Rectal smooth muscle tissue (tissue), 1 donor: ENCODE results near the gene MRPL28.
"Not testable (repeated sequence)": the region's sequence is repeated elsewhere in the genome, so short reads cannot be mapped to it uniquely, and the experiment has no call there.

Experiments
- H3K27ac ChIP-seq: one replicate; pipeline ENCODE4 v1.7.0; 2013; ENCODE audit warnings: low read depth, low read length, inconsistent platforms
- H3K27me3 ChIP-seq: one replicate; pipeline ENCODE4 v1.7.0; 2013; ENCODE audit warnings: low read length; ENCODE audit not compliant: control insufficient read depth, insufficient read depth
- H3K36me3 ChIP-seq: one replicate; pipeline ENCODE4 v1.7.0; 2013; ENCODE audit warnings: low read length; ENCODE audit not compliant: control insufficient read depth, insufficient read depth
- H3K4me1 ChIP-seq: one replicate; pipeline ENCODE4 v1.7.0; 2013; ENCODE audit warnings: low read length; ENCODE audit not compliant: control insufficient read depth, insufficient read depth
- H3K4me3 ChIP-seq: one replicate; pipeline ENCODE4 v1.7.0; 2013; ENCODE audit warnings: low read length
- H3K9ac ChIP-seq: one replicate; pipeline ENCODE4 v1.7.0; 2013; ENCODE audit warnings: low read length

Gene MRPL28

DNA sequence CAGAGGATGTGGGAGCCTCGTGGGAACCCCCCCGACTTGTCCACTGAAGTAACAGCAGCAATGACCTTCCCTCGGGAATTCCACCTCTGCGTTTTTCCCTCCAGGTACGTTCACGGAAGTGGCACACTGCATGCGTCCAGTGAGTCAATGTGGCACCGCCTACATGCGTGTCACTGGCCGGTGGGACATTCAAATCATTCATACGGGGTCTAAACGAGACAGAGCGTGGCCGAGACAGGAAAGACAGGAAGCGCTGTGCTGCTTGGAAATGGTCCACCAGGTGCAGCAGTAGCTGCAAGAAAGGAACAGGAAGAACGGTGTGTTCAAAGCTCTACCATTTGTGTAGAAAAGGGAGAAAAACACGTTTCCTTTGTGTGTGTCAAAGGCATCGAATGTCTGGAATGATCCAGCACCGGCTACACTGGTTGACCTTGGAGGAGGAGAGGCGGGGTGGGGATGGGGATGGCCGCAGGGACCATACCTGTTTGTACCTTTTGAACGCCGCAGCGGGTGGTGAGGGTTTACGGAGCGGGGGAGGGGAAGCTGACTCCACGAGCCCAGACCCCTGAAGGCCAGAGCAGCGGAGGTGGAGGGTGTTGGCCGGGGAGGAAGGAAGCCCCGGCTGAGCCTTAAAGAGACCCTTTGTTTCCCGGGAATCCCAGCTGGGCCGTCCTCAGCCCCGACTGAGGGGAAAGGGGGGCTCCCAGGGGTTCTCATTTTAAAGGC lies 13.2 kb upstream of the MRPL28 start:
- H3K36me3 ChIP-seq, result no peaks in the 10 kb centered on the region
- H3K4me1 ChIP-seq, result peaks cover 5% of the 10 kb centered on the region
- H3K9ac ChIP-seq, result no peak overlapping the region
- H3K4me3 ChIP-seq, result peak overlapping the region; percentile 34
- H3K27ac ChIP-seq, result no peak overlapping the region
- no peaks in the 10 kb centered on the region for H3K27me3 ChIP-seq

DNA sequence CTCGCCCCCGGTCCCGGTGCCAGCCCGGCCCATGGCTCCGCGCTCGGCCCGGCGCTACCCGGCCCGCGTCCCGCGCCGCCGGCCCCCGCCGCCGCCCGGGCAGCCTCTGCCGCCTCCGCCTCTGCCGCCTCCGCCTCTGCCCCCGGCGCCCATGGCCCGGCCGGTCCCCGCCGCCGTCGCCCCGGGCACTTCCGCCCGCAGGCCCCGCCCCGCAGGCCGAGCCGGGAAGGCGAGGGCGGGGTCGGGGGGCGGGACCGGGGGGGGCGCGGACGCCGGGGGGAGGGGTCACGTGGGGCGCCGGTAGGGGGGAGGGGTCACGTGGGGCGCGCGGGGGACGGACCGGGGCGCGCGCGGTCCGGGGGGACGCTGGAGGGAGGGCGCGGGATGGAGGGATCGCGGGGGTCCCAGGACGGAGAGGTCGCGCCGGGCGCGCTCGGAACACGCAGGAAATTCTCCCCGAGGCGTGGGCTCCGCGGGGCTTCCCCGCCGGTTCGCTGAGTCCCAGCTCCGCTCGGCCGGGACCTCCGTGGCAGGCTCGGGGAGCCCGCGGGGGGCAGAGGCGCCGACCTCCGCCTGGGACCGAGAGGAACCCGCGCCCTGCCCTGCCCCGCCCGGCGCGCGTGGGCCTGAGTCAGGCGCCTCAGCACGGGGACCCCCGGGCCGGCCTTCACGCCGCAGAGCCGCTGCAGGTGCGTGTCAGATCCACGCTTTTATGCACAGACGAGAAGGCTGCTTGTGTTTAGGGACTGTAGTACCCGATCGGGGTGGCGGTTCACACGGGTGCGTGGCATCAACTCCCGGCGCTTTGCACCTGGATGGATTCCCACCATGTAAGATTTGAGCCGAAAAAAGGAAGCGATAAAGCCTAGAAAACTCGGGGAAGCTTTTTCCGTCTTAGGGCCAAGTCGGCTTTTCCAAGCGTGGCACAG lies 11.7 kb upstream of the MRPL28 start, which contains the start of gene PGAP6:
Gene PGAP6, minus strand, starts transcription at position 190 of the 929 bp plus-strand sequence. Its CDS starts 157 bp downstream, at position 33.
- Histone ChIP-seq H3K27ac (peak within 1 kb of the TSS; percentile 70), H3K9ac (peak within 1 kb of the TSS; percentile 45), H3K4me1 (peaks cover 4% of the 10 kb centered on the region), H3K27me3 (no peaks in the 10 kb centered on the region), H3K4me3 (peak within 1 kb of the TSS; percentile 88), H3K36me3 (no peaks in the 10 kb centered on the region)

DNA sequence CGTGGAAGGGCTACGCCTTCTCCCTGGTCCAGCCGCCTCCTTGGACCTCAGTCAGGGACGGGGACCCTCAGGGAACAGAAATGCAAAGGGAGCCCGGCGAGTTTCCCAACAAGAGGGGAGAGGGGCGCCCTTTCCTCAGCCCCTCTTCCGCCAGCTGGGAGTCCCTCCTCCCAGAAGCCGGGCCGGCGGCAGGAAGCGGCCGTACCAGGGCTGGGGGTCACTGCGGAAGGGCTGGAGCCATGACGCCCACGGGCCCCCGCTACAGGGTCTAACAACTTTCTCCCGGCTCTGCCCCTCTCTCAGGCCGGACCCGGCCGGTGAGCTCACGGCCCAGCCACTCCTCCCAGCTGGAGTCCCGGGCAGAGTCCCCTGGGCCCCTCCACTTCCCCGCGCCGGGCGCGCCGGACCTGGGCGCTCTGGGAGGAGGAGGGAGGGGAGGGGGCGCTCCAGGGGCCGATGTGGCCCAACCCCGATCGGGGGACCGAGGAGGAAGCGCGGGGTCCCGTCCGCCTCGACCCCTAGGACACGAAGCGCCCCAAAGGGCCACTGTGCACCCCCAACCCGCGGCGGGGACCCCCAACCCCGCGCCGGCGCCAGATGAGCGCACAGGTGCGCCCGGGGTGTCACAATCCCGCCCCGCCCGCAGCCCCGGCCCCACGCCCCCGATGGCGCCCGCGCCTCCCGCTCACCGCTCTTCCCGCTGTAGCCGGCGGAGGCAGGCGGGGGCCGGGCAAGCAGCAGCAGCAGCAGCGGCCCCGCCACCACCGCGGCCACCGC lies 10.9 kb upstream of the MRPL28 start:
- Histone ChIP-seq H3K4me1 (peaks cover 2% of the 10 kb centered on the region), H3K4me3 (peak overlapping the region; percentile 74), H3K36me3 (peaks cover 4% of the 10 kb centered on the region), H3K9ac (peak overlapping the region; percentile 24), H3K27ac (no peak overlapping the region), H3K27me3 (no peaks in the 10 kb centered on the region)

DNA sequence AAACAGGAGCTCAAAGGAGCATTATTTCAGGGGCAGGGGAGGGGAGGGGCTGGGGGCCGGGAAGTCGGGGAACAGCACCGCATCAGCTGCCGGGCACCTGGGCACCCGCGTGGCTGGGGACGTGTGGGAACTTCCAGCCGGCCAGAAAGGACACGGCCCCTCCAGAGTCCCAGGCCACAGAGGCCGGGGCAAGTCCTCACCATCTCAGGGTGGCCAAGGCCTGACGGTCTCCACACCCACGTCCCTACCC lies 10.3 kb upstream of the MRPL28 start:
- Histone ChIP-seq H3K27me3 (no peaks in the 10 kb centered on the region), H3K4me1 (peaks cover 2% of the 10 kb centered on the region), H3K36me3 (peaks cover 7% of the 10 kb centered on the region), H3K27ac (no peak overlapping the region), H3K4me3 (peak overlapping the region; percentile 74), H3K9ac (peak overlapping the region; percentile 24)

DNA sequence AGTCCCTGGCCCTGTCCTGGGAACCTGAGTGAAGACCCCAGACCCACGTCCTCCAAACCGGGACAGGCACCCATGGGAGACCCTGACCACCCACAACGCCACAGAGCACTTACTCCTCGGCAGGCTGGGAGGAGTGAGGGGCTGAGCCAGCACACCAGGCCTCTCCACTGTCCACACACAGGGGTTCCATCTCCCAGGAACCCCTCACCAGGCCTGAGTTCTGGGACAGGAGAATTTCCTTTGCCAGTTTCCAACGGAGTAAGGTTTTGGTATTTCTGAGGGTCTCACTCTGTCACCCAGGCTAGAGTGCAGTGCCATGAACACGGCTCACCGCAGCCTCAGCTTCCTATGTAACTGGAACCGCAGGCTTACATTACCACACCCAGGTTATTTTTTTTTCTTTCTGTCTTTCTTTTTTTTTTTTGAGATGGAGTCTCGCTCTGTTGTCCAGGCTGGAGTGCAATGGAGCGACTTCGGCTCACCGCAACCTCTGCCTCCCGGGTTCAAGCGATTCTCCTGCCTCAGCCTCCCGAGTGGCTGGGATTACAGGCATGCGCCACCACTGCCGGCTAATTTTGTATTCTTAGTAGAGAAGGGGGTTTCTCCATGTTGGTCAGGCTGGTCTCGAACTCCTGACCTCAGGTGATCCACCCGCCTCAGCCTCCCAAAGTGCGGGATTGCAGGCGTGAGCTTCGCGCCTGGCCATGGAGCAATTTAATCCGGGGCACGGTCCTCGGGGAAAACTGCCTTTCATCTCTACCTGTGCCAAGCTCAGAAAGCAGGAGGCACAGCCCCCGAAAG lies 9.8 kb upstream of the MRPL28 start:
- H3K9ac ChIP-seq, result no peak overlapping the region
- peak overlapping the region; percentile 4 for H3K4me3 ChIP-seq
- no peaks in the 10 kb centered on the region for H3K27me3 ChIP-seq
- peaks cover 2% of the 10 kb centered on the region for H3K4me1 ChIP-seq
- H3K36me3 ChIP-seq, result peaks cover 7% of the 10 kb centered on the region
- no peak overlapping the region for H3K27ac ChIP-seq

DNA sequence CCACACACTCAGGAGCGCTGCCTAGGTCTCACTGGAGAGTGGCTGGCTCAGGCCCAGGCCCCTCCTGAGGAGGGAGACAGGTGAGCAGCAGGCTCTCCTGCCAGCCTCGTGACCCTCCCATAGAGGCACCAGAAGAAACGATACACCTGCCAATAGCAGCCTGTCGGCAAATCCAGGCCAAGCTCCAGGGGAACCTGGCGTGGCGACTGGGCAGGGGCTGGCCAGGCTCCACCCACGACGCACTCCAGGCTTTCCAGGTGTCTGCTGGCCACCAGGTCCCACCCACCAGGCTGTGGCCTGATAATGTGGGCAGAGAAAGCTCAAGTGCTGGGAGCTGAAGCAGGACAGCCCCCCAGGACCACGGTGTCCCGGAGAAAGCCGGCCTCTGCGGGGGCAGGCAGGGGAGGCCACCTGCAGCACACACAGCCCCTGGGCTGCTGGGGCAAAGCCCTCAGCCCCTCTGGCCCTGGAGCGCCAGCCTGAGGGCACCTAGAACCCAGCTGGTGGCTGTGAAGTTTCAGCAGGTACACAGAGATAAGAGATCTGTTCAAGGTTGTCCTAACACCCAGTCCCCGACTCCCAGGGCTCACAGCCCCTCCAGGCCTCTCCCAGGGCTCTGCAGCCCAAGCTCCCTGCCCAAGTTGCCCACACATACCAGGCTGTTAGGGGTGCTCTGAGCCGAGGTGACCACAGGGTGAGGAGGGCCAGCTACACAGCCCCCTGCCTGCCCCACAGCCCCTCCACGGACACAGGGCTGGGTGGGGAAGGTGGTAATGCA lies 9.0 kb upstream of the MRPL28 start:
- no peaks in the 10 kb centered on the region for H3K27me3 ChIP-seq
- no peak overlapping the region for H3K27ac ChIP-seq
- H3K36me3 ChIP-seq, result peaks cover 13% of the 10 kb centered on the region
- H3K4me1 ChIP-seq, result peaks cover 2% of the 10 kb centered on the region
- peak overlapping the region; percentile 4 for H3K4me3 ChIP-seq
- no peak overlapping the region for H3K9ac ChIP-seq

DNA sequence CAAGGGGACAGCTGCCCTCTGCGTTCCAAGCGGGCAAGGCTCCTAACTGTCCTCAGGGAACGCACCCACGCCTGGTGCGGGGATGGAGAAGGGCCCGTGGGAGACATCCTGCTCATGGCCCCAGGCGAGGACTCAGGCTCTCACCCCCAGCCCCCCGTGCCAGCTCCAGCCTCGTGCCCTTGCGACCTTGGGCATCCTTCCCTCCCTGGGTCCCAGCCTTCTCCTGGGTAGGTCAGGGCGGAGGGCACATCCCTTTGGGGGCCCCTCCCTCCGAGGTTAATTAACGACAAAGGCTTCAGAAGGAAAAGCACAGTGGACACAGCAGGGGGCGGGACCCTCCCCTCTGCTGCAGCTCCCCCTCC lies 8.5 kb upstream of the MRPL28 start:
- H3K9ac ChIP-seq, result no peak overlapping the region
- no peak overlapping the region for H3K27ac ChIP-seq
- no peaks in the 10 kb centered on the region for H3K27me3 ChIP-seq
- H3K4me3 ChIP-seq, result no peak overlapping the region
- peaks cover 2% of the 10 kb centered on the region for H3K4me1 ChIP-seq
- H3K36me3 ChIP-seq, result peaks cover 16% of the 10 kb centered on the region

DNA sequence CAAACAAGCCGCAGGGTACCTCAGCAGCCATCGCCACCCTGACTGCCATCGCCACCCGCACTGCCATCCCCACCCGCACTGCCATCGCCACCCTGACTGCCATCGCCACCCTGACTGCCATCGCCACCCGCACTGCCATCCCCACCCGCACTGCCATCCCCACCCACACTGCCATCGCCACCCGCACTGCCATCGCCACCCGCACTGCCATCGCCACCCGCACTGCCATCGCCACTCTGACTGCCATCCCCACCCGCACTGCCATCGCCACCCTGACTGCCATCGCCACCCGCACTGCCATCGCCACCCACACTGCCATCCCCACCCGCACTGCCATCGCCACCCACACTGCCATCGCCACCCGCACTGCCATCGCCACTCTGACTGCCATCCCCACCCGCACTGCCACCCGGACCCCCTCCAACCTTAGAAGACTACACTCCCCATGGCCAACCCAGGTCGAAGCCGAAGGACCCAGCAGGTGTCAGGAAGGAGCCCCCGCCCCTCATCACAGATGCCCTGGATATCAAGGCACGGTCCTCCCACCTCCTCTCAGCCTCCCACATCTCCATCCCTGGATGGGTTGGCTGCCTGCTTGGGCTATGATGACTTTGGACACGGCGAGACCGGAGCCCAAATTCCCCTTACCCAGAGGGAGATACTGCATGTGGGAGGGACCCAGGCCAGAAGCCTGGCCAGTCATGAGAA lies 7.9 kb upstream of the MRPL28 start:
- not testable (repeated sequence) for H3K27me3 ChIP-seq, H3K27ac ChIP-seq, H3K4me3 ChIP-seq, H3K9ac ChIP-seq, H3K4me1 ChIP-seq
- H3K36me3 ChIP-seq, result peaks cover 17% of the 10 kb centered on the region

DNA sequence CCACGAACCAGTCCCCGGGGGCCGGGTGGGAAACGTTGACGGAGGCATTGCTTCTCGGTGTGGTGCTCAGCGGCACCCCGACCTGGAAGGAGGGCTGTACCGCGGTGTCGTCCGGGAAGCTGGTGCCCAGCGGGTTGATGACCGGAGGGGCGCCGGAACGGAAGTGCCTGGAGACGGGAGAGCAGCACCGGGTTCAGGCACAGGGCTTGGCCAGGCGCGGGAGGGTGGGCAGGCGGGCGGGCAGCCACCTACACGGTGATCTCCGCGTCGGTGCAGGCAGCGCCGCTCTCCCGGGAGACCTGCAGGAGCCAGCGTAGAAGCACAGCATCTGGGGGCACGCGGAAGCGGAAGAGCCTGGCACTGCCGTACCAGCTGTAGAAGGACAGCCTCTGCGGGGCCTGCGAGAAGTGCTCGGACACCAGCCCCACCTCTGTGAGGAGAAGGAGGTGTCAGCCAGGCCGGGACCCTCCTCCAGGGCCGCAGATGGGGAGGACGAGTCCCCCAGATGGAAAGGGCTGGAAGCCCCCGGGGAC lies 7.1 kb upstream of the MRPL28 start:
- peaks cover 21% of the 10 kb centered on the region for H3K36me3 ChIP-seq

DNA sequence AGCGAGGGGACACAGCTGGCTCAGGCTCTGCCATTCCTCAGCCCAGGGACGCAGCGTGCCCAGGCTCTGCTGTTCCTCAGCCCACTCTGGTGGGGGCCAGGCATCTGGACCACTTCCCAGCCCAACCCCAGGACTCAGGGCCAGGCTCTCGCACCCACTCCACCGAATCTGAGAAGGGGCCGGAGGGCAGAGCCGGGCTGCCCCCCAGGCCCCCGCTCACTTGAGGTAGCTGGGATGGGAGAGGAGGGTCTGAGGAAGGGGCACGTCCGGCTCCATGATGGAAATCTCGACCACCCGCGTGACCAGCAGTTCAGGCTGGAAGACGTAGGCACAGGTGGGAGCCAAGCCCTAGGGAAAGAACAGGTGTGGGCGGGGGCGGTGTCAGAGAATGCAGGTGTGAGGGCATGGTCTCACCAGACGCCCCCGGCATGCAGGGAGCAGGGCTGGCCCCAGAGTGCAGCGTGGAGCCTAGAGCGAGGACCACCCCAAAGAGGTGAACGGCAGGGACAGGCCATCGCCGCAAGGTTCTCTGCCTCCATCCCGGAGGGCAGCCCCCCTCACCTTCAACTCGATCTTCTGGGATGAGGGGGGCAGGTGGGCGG lies 6.6 kb upstream of the MRPL28 start:
- Histone ChIP-seq H3K4me3 (no peak overlapping the region), H3K4me1 (peaks cover 2% of the 10 kb centered on the region), H3K36me3 (peaks cover 22% of the 10 kb centered on the region), H3K27me3 (no peaks in the 10 kb centered on the region), H3K27ac (no peak overlapping the region), H3K9ac (no peak overlapping the region)

More for the DNA sequence above, 7.1 kb upstream of the MRPL28 start:
- no peak overlapping the region for H3K9ac ChIP-seq
- H3K27me3 ChIP-seq, result no peaks in the 10 kb centered on the region
- peaks cover 2% of the 10 kb centered on the region for H3K4me1 ChIP-seq
- no peak overlapping the region for H3K27ac ChIP-seq
- no peak overlapping the region for H3K4me3 ChIP-seq
